SU-DHL-6 (cell line): ENCODE measurements around the gene NTRK3.

Experiments
- EZH2phosphoT487 ChIP-seq: fragments of 200-600 bp; sonication (generic), shearing (Covaris generic); conservative IDR thresholded peaks from 2 replicates; pipeline ENCODE4 v1.6.1; 2018; ENCODE audit warnings: mild to moderate bottlenecking, antibody characterized with exemption, low read length, moderate library complexity, mixed read lengths
- TF ChIP-seq, protein P1 (sequence below): fragments of 200-600 bp; sonication (generic); IDR thresholded peaks from one replicate; pipeline ENCODE4 v1.5.1; 2017; ENCODE audit warnings: antibody characterized with exemption, mild to moderate bottlenecking, low read length, moderate library complexity; ENCODE audit not compliant: insufficient read depth, poor library complexity, severe bottlenecking

DNA sequence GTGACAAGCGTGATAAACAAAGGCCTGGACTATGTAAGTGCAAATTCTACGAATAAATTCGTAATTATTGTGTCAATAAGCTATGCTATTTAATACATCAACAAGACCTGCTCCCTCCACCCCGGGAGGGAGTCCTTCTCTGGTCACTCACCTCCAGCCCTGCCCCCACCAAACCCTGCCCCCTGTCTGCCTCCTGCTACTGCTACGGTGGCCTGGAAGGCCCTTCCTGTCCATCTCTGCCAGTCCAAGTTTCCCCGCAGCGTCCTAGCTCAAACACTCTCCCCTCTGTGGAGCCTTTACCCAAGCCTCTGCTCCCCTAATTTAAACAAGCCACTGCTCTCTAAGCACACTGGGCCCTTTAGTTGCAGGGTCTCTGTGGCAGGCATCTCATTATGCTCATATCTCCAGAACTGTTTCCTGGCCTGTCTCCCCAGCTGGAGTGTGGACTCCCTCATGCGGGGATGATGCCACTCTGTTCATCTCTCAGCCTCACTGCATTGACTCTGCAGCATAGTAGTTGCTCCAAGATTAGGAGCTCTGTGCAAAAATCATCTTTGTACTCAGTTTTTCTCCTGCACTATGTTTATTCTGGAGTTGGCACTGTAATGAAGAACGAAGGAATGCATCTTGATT, 241.2 kb downstream of the NTRK3 start:
- TF ChIP-seq, protein P1, sequence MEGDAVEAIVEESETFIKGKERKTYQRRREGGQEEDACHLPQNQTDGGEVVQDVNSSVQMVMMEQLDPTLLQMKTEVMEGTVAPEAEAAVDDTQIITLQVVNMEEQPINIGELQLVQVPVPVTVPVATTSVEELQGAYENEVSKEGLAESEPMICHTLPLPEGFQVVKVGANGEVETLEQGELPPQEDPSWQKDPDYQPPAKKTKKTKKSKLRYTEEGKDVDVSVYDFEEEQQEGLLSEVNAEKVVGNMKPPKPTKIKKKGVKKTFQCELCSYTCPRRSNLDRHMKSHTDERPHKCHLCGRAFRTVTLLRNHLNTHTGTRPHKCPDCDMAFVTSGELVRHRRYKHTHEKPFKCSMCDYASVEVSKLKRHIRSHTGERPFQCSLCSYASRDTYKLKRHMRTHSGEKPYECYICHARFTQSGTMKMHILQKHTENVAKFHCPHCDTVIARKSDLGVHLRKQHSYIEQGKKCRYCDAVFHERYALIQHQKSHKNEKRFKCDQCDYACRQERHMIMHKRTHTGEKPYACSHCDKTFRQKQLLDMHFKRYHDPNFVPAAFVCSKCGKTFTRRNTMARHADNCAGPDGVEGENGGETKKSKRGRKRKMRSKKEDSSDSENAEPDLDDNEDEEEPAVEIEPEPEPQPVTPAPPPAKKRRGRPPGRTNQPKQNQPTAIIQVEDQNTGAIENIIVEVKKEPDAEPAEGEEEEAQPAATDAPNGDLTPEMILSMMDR: no peak
- no peak for TF ChIP-seq EZH2phosphoT487
